Activated gamma-delta T cell treated with anti-CD3 and anti-CD28 coated beads, Interleukin-2, amount 50 U/mL, for 16 hours (primary cell): ENCODE results near the gene SPG7.

Source experiments
- DNase-seq: peaks from one replicate; pipeline ENCODE4 v3.0.0-alpha.2; 2020; ENCODE audit warnings: low read depth

SPG7 gene

GRCh38 chr16:89600427-89600826 lies 92.2 kb downstream of the SPG7 start:
- DNase-seq: no peak

GRCh38 chr16:89600956-89601355 lies 92.8 kb downstream of the SPG7 start:
- DNase-seq: no peak

- DNase-seq: no peak
These were observed 93.7 kb downstream of the SPG7 start for GRCh38 chr16:89601906-89602272.

- peak; percentile 63 for DNase-seq
These were observed 94.2 kb downstream of the SPG7 start for GRCh38 chr16:89602273-89602951.

- DNase-seq: no peak
These were observed 94.9 kb downstream of the SPG7 start for GRCh38 chr16:89602952-89603590.

GRCh38 chr16:89604764-89605163 lies 96.6 kb downstream of the SPG7 start:
- DNase-seq: no peak

- no peak for DNase-seq
These were observed 97.2 kb downstream of the SPG7 start for GRCh38 chr16:89605186-89605970.

- no peak for DNase-seq
These were observed 97.8 kb downstream of the SPG7 start for GRCh38 chr16:89606006-89606405.
